ENCODE results near the gene REL.

Gene REL

GRCh38 chr2:60867848-60868247, 13.5 kb upstream of the REL start:
- TF ChIP-seq CTCF (IDR thresholded peaks at IDR 0.05) = no peak
- peak in 1 of 2 donors; percentile 51 for DNase-seq
- intact Hi-C loops (cut with DNase I; ENCODE audit: low total_unique reads) = no loop called here
- Histone ChIP-seq H3K27me3 (no peaks in the 10 kb centered on the region), H3K36me3 (no peaks in the 10 kb centered on the region), H3K27ac (no peak overlapping the region), H3K4me1 (no peaks in the 10 kb centered on the region), H3K4me3 (no peak overlapping the region), H3K9me3 (no peaks in the 10 kb centered on the region)

GRCh38 chr2:60868589-60869273, 12.6 kb upstream of the REL start:
- no peak for DNase-seq
- H3K27me3 ChIP-seq = no peaks in the 10 kb centered on the region
- intact Hi-C loops (cut with DNase I; ENCODE audit: low total_unique reads) = no loop called here
- no peaks in the 10 kb centered on the region for H3K36me3 ChIP-seq
- H3K4me3 ChIP-seq = no peak overlapping the region
- no peak for TF ChIP-seq CTCF (IDR thresholded peaks at IDR 0.05)
- H3K9me3 ChIP-seq = no peaks in the 10 kb centered on the region
- no peak overlapping the region for H3K27ac ChIP-seq
- no peaks in the 10 kb centered on the region for H3K4me1 ChIP-seq

GRCh38 chr2:60872510-60872928, 8.9 kb upstream of the REL start:
- Histone ChIP-seq H3K27ac (no peak overlapping the region), H3K4me3 (no peak overlapping the region), H3K27me3 (no peaks in the 10 kb centered on the region), H3K4me1 (no peaks in the 10 kb centered on the region), H3K9me3 (no peaks in the 10 kb centered on the region), H3K36me3 (no peaks in the 10 kb centered on the region)
- TF ChIP-seq CTCF (IDR thresholded peaks at IDR 0.05) = no peak
- DNase-seq = no peak
- intact Hi-C loops (cut with DNase I; ENCODE audit: low total_unique reads) = no loop called here

GRCh38 chr2:60873381-60873780, 8.0 kb upstream of the REL start:
- H3K36me3 ChIP-seq = no peaks in the 10 kb centered on the region
- intact Hi-C loops (cut with DNase I; ENCODE audit: low total_unique reads) = no loop called here
- no peak overlapping the region for H3K27ac ChIP-seq
- no peaks in the 10 kb centered on the region for H3K9me3 ChIP-seq
- H3K4me1 ChIP-seq = no peaks in the 10 kb centered on the region
- no peak overlapping the region for H3K4me3 ChIP-seq
- no peak for TF ChIP-seq CTCF (IDR thresholded peaks at IDR 0.05)
- no peak for DNase-seq
- no peaks in the 10 kb centered on the region for H3K27me3 ChIP-seq

GRCh38 chr2:60875520-60875919, 5.9 kb upstream of the REL start:
- Histone ChIP-seq H3K9me3 (no peaks in the 10 kb centered on the region), H3K4me1 (peaks cover 0 to 4% (median 0%) of the 10 kb centered on the region in 4 donors), H3K36me3 (no peaks in the 10 kb centered on the region), H3K4me3 (no peak overlapping the region), H3K27me3 (no peaks in the 10 kb centered on the region), H3K27ac (no peak overlapping the region)
- intact Hi-C loops (cut with DNase I; ENCODE audit: low total_unique reads) = no loop called here
- DNase-seq = no peak
- TF ChIP-seq CTCF (IDR thresholded peaks at IDR 0.05) = no peak
